KMS-11 (cell line): ENCODE results near the gene MCRS1.

Experiments
- H2AFZ ChIP-seq: fragments of 200-600 bp; sonication (generic); 2 replicates; pipeline ENCODE4 v1.6.1; 2016; ENCODE audit warnings: antibody characterized with exemption, mixed run types, low read depth
- H3K27ac ChIP-seq: fragments of 200-600 bp; sonication (generic); 2 replicates; pipeline ENCODE4 v1.6.1; 2016; ENCODE audit warnings: mild to moderate bottlenecking, mixed run types
- H3K27me3 ChIP-seq: fragments of 200-600 bp; sonication (generic); 2 replicates; pipeline ENCODE4 v1.6.1; 2017; ENCODE audit warnings: mild to moderate bottlenecking, low read depth, mixed run types, moderate library complexity; ENCODE audit not compliant: insufficient read depth
- H3K36me3 ChIP-seq: fragments of 200-600 bp; sonication (generic); 2 replicates; pipeline ENCODE4 v1.6.1; 2017; ENCODE audit warnings: mild to moderate bottlenecking, mixed run types; ENCODE audit not compliant: insufficient read depth
- H3K4me1 ChIP-seq: fragments of 200-600 bp; sonication (generic); 2 replicates; pipeline ENCODE4 v1.6.1; 2016; ENCODE audit warnings: mild to moderate bottlenecking, low read depth, mixed run types; ENCODE audit not compliant: poor library complexity, severe bottlenecking
- H3K4me2 ChIP-seq: fragments of 200-600 bp; sonication (generic); 2 replicates; pipeline ENCODE4 v1.7.0; 2016; ENCODE audit warnings: mild to moderate bottlenecking, mixed run types
- H3K4me3 ChIP-seq: fragments of 200-600 bp; sonication (generic); IDR thresholded peaks from 2 replicates; pipeline ENCODE4 v1.6.1; 2017; ENCODE audit warnings: low read depth, low read length, mixed read lengths; ENCODE audit not compliant: insufficient read depth
- H3K79me2 ChIP-seq: fragments of 200-600 bp; sonication (generic); 2 replicates; pipeline ENCODE4 v1.6.1; 2016; ENCODE audit warnings: low read depth, mixed run types; ENCODE audit not compliant: insufficient read depth
- H3K9ac ChIP-seq: fragments of 200-600 bp; sonication (generic); 2 replicates; pipeline ENCODE4 v1.6.1; 2016; ENCODE audit warnings: mild to moderate bottlenecking, mixed run types
- H4K20me1 ChIP-seq: fragments of 200-600 bp; sonication (generic); 2 replicates; pipeline ENCODE4 v1.6.1; 2016; ENCODE audit warnings: mild to moderate bottlenecking, mixed run types; ENCODE audit not compliant: insufficient read depth
- TF ChIP-seq, protein P1 (sequence below): fragments of 200-600 bp; sonication (generic); conservative IDR thresholded peaks from 2 replicates; pipeline ENCODE4 v1.6.1; 2017; ENCODE audit warnings: low read depth, mild to moderate bottlenecking, antibody characterized with exemption, low read length, moderate library complexity, mixed read lengths

Gene MCRS1

DNA sequence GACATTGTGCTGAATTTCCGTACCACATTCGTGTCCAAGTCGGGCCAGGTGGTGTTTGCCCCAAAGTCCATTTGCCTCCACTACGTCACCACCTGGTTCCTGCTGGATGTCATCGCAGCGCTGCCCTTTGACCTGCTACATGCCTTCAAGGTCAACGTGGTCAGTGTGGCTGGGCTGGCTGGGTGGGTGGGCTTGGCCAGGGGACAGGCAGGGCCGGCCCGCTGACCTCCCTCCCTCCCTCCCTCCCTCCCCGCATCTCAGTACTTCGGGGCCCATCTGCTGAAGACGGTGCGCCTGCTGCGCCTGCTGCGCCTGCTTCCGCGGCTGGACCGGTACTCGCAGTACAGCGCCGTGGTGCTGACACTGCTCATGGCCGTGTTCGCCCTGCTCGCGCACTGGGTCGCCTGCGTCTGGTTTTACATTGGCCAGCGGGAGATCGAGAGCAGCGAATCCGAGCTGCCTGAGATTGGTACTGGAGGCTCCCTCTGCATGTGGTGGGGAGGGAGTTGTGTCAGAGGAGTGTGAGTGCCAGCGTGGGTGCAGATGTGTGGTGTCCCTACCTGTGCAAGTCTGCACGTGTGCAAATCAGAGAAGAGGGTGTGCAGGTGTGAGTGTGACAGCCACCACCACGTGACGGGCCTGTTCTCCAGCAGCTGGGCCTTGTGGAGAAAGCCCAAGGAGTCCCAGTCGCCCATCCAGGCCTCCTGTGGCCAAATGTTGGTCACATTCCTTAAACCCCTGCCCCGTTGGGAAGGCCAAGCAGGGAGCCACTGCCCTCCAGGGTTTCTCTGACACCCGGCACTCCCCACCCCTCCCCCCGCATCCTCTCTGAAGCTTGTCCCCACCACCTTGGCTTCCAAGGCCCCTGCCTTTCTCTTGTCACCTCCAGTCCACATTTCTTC, 23.8 kb downstream of the MCRS1 start:
- Histone ChIP-seq H4K20me1 (no peaks in the 10 kb centered on the region), H3K4me1 (peaks cover 3% of the 10 kb centered on the region), H3K27ac (no peak overlapping the region), H3K36me3 (no peaks in the 10 kb centered on the region), H3K9ac (no peak overlapping the region), H3K27me3 (peaks cover 11% of the 10 kb centered on the region; the same call in 1 of the 2 replicates), H3K4me3 (no peak overlapping the region), H2AFZ (no peak overlapping the region), H3K4me2 (no peak overlapping the region), H3K79me2 (no peaks in the 10 kb centered on the region)
- TF ChIP-seq, protein P1, sequence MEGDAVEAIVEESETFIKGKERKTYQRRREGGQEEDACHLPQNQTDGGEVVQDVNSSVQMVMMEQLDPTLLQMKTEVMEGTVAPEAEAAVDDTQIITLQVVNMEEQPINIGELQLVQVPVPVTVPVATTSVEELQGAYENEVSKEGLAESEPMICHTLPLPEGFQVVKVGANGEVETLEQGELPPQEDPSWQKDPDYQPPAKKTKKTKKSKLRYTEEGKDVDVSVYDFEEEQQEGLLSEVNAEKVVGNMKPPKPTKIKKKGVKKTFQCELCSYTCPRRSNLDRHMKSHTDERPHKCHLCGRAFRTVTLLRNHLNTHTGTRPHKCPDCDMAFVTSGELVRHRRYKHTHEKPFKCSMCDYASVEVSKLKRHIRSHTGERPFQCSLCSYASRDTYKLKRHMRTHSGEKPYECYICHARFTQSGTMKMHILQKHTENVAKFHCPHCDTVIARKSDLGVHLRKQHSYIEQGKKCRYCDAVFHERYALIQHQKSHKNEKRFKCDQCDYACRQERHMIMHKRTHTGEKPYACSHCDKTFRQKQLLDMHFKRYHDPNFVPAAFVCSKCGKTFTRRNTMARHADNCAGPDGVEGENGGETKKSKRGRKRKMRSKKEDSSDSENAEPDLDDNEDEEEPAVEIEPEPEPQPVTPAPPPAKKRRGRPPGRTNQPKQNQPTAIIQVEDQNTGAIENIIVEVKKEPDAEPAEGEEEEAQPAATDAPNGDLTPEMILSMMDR: no peak

DNA sequence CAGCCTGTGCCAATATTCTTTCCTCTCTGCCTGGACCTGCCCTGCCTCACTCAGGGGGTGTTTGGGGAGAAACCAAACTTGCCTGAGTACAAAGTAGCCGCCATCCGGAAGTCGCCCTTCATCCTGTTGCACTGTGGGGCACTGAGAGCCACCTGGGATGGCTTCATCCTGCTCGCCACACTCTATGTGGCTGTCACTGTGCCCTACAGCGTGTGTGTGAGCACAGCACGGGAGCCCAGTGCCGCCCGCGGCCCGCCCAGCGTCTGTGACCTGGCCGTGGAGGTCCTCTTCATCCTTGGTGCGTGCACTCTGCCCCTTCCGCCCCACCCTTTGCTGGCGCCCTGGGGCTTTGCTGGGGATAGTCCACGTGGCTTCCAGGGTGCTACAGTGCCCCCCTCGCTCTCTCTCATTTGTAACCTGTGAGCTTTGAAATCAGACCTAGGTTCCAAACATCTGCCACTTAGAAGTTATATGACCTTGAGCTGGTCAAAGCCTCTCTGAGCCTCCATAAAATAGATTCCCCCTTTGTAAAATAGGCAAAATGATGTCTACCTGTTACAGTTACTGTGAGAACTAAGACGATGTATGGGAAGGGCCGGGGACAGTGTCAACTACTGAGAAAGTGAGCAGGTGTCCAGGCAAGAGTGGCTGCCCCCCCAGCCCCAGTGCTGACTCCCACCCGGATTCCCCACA, 24.6 kb downstream of the MCRS1 start:
- H3K27ac ChIP-seq: no peak overlapping the region
- no peaks in the 10 kb centered on the region for H3K79me2 ChIP-seq
- peaks cover 11% of the 10 kb centered on the region; the same call in 1 of the 2 replicates for H3K27me3 ChIP-seq
- TF ChIP-seq, protein P1: no peak
- no peak overlapping the region for H3K4me2 ChIP-seq
- no peaks in the 10 kb centered on the region for H3K36me3 ChIP-seq
- peaks cover 3% of the 10 kb centered on the region for H3K4me1 ChIP-seq
- H2AFZ ChIP-seq: no peak overlapping the region
- no peak overlapping the region for H3K9ac ChIP-seq
- no peak overlapping the region for H3K4me3 ChIP-seq
- H4K20me1 ChIP-seq: no peaks in the 10 kb centered on the region

DNA sequence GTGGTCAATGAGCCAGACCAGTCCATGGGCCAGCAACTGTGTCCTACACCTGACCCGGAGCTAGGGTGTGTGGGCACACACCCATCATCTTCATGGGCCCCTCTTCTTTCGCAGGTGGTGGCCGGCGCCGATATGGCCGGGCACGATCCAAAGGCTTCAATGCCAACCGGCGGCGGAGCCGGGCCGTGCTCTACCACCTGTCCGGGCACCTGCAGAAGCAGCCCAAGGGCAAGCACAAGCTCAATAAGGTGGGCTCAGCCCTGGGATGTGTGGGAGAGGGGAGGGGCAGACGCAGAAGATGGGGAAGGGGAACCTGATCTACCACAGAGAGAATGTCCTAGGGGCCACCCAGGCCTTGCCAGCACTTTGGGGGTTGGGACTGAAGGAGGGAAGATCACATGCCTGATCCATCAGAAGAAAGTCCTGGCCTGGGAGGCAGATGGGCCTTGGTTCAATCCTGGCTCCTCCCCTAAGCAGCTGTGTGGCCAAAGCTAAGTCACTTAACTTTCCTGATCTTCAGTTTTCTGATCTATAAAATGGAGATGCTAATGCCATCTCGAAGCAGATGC, 25.3 kb downstream of the MCRS1 start:
- Histone ChIP-seq H3K36me3 (no peaks in the 10 kb centered on the region), H3K79me2 (no peaks in the 10 kb centered on the region), H4K20me1 (no peaks in the 10 kb centered on the region), H3K4me3 (no peak overlapping the region), H2AFZ (no peak overlapping the region), H3K27me3 (peaks cover 17% of the 10 kb centered on the region), H3K27ac (no peak overlapping the region), H3K4me1 (peaks cover 10% of the 10 kb centered on the region), H3K9ac (no peak overlapping the region), H3K4me2 (no peak overlapping the region)
- TF ChIP-seq, protein P1: no peak

DNA sequence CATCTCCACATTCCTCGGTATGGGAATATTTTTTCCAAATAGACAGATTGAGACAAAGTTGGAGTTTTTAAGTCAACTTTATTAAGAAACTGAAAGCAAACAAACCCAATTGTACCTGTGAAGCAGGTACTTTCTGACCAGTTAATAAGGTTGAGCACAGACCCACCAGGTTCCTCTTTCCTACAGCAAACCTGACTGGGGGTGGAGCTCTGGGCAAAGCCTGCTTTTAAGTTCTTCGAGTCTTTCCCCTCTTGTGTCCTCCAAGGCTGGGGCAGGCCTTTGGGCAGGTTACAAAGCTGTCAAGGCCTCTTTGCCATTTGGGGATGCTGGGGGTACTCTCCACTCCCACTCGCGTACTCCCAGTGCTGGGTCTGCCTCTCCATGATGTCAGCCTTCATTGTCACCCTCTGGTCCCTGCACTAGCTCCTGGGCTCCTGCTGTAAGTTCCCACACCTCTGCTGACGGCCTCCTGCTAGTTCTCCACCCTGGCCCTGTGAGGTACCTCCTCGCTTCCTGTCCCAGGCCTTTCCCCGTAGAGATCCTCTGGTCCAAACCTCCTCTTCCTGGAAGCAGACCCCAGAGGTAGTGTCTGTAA, 25.9 kb downstream of the MCRS1 start:
- Histone ChIP-seq H2AFZ (no peak overlapping the region), H3K36me3 (no peaks in the 10 kb centered on the region), H3K27ac (no peak overlapping the region), H3K4me3 (no peak overlapping the region), H3K4me2 (no peak overlapping the region), H3K27me3 (peaks cover 23% of the 10 kb centered on the region), H3K9ac (no peak overlapping the region), H3K79me2 (no peaks in the 10 kb centered on the region), H4K20me1 (no peaks in the 10 kb centered on the region), H3K4me1 (peaks cover 17% of the 10 kb centered on the region)
- TF ChIP-seq, protein P1: no peak
